SK-N-SH (cell line): Measurements from ENCODE around the gene LPAR1. TPM values are rescaled to one million over a fixed set of nuclear protein-coding genes. Genes with fewer than 3 reads are reported as not detected.

Source experiments
- CTCF ChIA-PET: fragments of 300-600, 350-600 bp; formaldehyde crosslinking; extraction: SDS; loops from one replicate; lab custom pipeline; 2021; lab: Yijun Ruan, JAX
- POLR2A ChIA-PET: fragments of 350-600 bp; sonication (Branson Sonifier 250); formaldehyde crosslinking; extraction: SDS; loops from one replicate; lab custom pipeline; 2020; ENCODE audit warnings: antibody characterized with exemption, inconsistent platforms; lab: Yijun Ruan, JAX
- DNase-seq: peaks from one replicate; pipeline ENCODE4 v3.0.0; 2012
- H2AFZ ChIP-seq: fragments of 200-600 bp; sonication (generic); 2 replicates; pipeline ENCODE4 v1.8.1; 2016; ENCODE audit warnings: antibody characterized with exemption, mild to moderate bottlenecking, low read depth
- H3F3A ChIP-seq: fragments of 200-600 bp; sonication (generic); replicated peaks from 2 replicates; pipeline ENCODE3; 2016; ENCODE audit warnings: antibody characterized with exemption, mild to moderate bottlenecking; ENCODE audit not compliant: insufficient read depth
- H3K27ac ChIP-seq, 2 experiments: fragments of 200-500 bp in 1 of 2; fragments of 200-600 bp in 1 of 2; sonication (Bioruptor generic) in 1 of 2; sonication (generic), shearing (Covaris generic) in 1 of 2; 2 replicates each; pipeline versions ENCODE4 v1.5.1 to v1.6.1; 2014 to 2016; ENCODE audit warnings: low read depth in 2 of 2, inconsistent platforms in 1 of 2, low read length in 1 of 2, mild to moderate bottlenecking in 1 of 2, mixed read lengths in 1 of 2
- H3K27me3 ChIP-seq: fragments of 200-600 bp; sonication (generic), shearing (Covaris generic); 2 replicates; pipeline ENCODE4 v1.6.1; 2016; ENCODE audit warnings: mixed run types; ENCODE audit not compliant: insufficient read depth
- H3K36me3 ChIP-seq, 2 experiments: fragments of 200-500 bp in 1 of 2; fragments of 200-600 bp in 1 of 2; sonication (Bioruptor generic) in 1 of 2; sonication (generic) in 1 of 2; replicated peaks in 1 of 2; 2 replicates each; pipeline versions ENCODE3 to v1.5.1; 2014 to 2016; ENCODE audit warnings: low read length in 1 of 2, mild to moderate bottlenecking in 1 of 2; ENCODE audit not compliant: insufficient read depth in 2 of 2, control insufficient read depth in 1 of 2
- H3K4me1 ChIP-seq, 2 experiments: fragments of 200-500 bp in 1 of 2; fragments of 200-600 bp in 1 of 2; sonication (Bioruptor generic) in 1 of 2; sonication (generic), shearing (Covaris generic) in 1 of 2; 2 replicates each; pipeline versions ENCODE4 v1.5.1 to v1.6.1; 2014 to 2016; ENCODE audit warnings: low read depth in 1 of 2, low read length in 1 of 2, mixed run types in 1 of 2; ENCODE audit not compliant: insufficient read depth in 2 of 2, control insufficient read depth in 1 of 2
- H3K4me2 ChIP-seq: fragments of 200-600 bp; sonication (generic), shearing (Covaris generic); 2 replicates; pipeline ENCODE4 v1.6.1; 2017; ENCODE audit warnings: mixed run types
- H3K4me3 ChIP-seq, 2 experiments: fragments of 200-500 bp in 1 of 2; fragments of 200-600 bp in 1 of 2; sonication (Bioruptor generic) in 1 of 2; sonication (generic), shearing (Covaris generic) in 1 of 2; 2 replicates each; pipeline versions ENCODE4 v1.5.1 to v1.8.1; 2014 to 2016; ENCODE audit warnings: low read depth in 2 of 2, inconsistent platforms in 1 of 2, low read length in 1 of 2, mild to moderate bottlenecking in 1 of 2, mixed read lengths in 1 of 2, moderate library complexity in 1 of 2
- H3K79me2 ChIP-seq: fragments of 200-600 bp; sonication (generic); 2 replicates; pipeline ENCODE4 v1.8.1; 2017; ENCODE audit warnings: mild to moderate bottlenecking; ENCODE audit not compliant: insufficient read depth
- H3K9ac ChIP-seq: fragments of 200-600 bp; sonication (generic); 2 replicates; pipeline ENCODE4 v1.6.1; 2017; ENCODE audit warnings: mixed run types
- H3K9me2 ChIP-seq: fragments of 200-600 bp; sonication (generic); 2 replicates; pipeline ENCODE4 v1.6.1; 2017; ENCODE audit warnings: mixed run types
- H3K9me3 ChIP-seq: fragments of 200-600 bp; sonication (generic); 2 replicates; pipeline ENCODE4 v1.6.1; 2017; ENCODE audit warnings: mixed run types, mild to moderate bottlenecking, moderate library complexity
- H4K20me1 ChIP-seq: fragments of 200-600 bp; sonication (generic); 2 replicates; pipeline ENCODE4 v1.6.1; 2017; ENCODE audit warnings: mild to moderate bottlenecking, mixed run types; ENCODE audit not compliant: insufficient read depth
- CTCF ChIP-seq: fragments of 200-600 bp; sonication (generic); IDR thresholded peaks from 2 replicates; pipeline ENCODE4 v1.6.1; 2017; ENCODE audit warnings: antibody characterized with exemption, mild to moderate bottlenecking, moderate library complexity
- EP300 ChIP-seq, 2 experiments: IDR thresholded peaks; 2 replicates each; pipeline versions ENCODE4 v1.4.0 to v1.6.1; 2012; ENCODE audit warnings: borderline replicate concordance in 1 of 2, low read depth in 1 of 2, low read length in 1 of 2
- EZH2phosphoT487 ChIP-seq: fragments of 200-600 bp; sonication (generic); IDR thresholded peaks from 2 replicates; pipeline ENCODE4 v1.6.1; 2017; ENCODE audit warnings: low read depth, mixed run types, mild to moderate bottlenecking, antibody characterized with exemption, moderate library complexity, borderline replicate concordance
- FOSL2 ChIP-seq: IDR thresholded peaks from 2 replicates; pipeline ENCODE4 v1.4.0; 2012; ENCODE audit warnings: low read depth, mild to moderate bottlenecking, moderate library complexity, borderline replicate concordance
- FOXJ3 ChIP-seq: sonication (generic); formaldehyde crosslinking; IDR thresholded peaks from 2 replicates; pipeline ENCODE4 v1.5.1; 2020; ENCODE audit warnings: mild to moderate bottlenecking, missing genetic modification reagents
- FOXM1 ChIP-seq: IDR thresholded peaks from 2 replicates; pipeline ENCODE4 v1.4.0; 2012; ENCODE audit warnings: low read depth, mild to moderate bottlenecking
- GATA2 ChIP-seq: sonication (generic); formaldehyde crosslinking; IDR thresholded peaks from 2 replicates; pipeline ENCODE4 v1.5.0; 2020; ENCODE audit warnings: mild to moderate bottlenecking, missing genetic modification reagents
- JUND ChIP-seq: IDR thresholded peaks from 2 replicates; pipeline ENCODE4 v1.4.0; 2012
- MAX ChIP-seq: IDR thresholded peaks from 2 replicates; pipeline ENCODE4 v1.4.0; 2012; ENCODE audit warnings: low read depth
- MEF2A ChIP-seq: IDR thresholded peaks from 2 replicates; pipeline ENCODE4 v1.4.0; 2012; ENCODE audit warnings: low read depth, borderline replicate concordance
- MXI1 ChIP-seq: IDR thresholded peaks from 2 replicates; pipeline ENCODE4 v1.6.1; 2012; ENCODE audit warnings: mild to moderate bottlenecking, low read depth, low read length, improper control_type of control experiment
- NFIC ChIP-seq: IDR thresholded peaks from 2 replicates; pipeline ENCODE4 v1.4.0; 2012; ENCODE audit warnings: borderline replicate concordance
- NRF1 ChIP-seq: IDR thresholded peaks from 2 replicates; pipeline ENCODE4 v1.6.1; 2012; ENCODE audit warnings: low read depth, mild to moderate bottlenecking, low read length
- PBX3 ChIP-seq: IDR thresholded peaks from 2 replicates; pipeline ENCODE4; 2012
- RAD21 ChIP-seq: IDR thresholded peaks from 2 replicates; pipeline ENCODE4 v1.6.1; 2012; ENCODE audit warnings: mild to moderate bottlenecking, low read length
- RXRA ChIP-seq: IDR thresholded peaks from 2 replicates; pipeline ENCODE4 v1.4.0; 2012; ENCODE audit warnings: low read depth, mild to moderate bottlenecking, borderline replicate concordance
- SIN3A ChIP-seq: IDR thresholded peaks from 2 replicates; pipeline ENCODE4 v1.6.1; 2012; ENCODE audit warnings: low read depth, mild to moderate bottlenecking, low read length, moderate library complexity, borderline replicate concordance
- SMC3 ChIP-seq: IDR thresholded peaks from 2 replicates; pipeline ENCODE4 v1.6.1; 2012; ENCODE audit warnings: low read depth, low read length, improper control_type of control experiment
- TCF12 ChIP-seq: IDR thresholded peaks from 2 replicates; pipeline ENCODE4 v1.4.0; 2012
- YY1 ChIP-seq: IDR thresholded peaks from 2 replicates; pipeline ENCODE4 v1.4.0; 2012; ENCODE audit warnings: low read depth, mild to moderate bottlenecking
- WGBS: methylation state at CpG from one replicate; pipeline ENCODE4 v1.1.6; 2017; ENCODE audit warnings: low lambda C conversion rate; 5-methylcytosine and 5-hydroxymethylcytosine counted together
- polyA plus RNA-seq, 3 experiments: library from polyadenylated mRNA; depleted of rRNA; stranded (reverse); fragments of >200 nt; gene quantifications; 2 replicates each; pipeline ENCODE4 v1.2.3, GENCODE V29; 2012
- TF ChIP-seq, protein P1 (sequence below): fragments of 150-350 bp; IDR thresholded peaks from 2 replicates; pipeline ENCODE4 v1.6.1; 2016; ENCODE audit warnings: mild to moderate bottlenecking, low read depth, low read length

Gene LPAR1
- polyA plus RNA-seq, 1 of the 3 experiments (the other 2 are of a cell fraction): 9.4 TPM

- CTCF ChIA-PET: no interaction called here
- no peak for DNase-seq
- Histone ChIP-seq H3K4me3 (no peak overlapping the region), H3K9me2 (no peaks in the 10 kb centered on the region), H3K27ac (no peak overlapping the region), H3K4me1 (no peaks in the 10 kb centered on the region), H3K79me2 (no peaks in the 10 kb centered on the region), H4K20me1 (no peaks in the 10 kb centered on the region), H3K9me3 (no peaks in the 10 kb centered on the region), H3F3A (no peaks in the 10 kb centered on the region), H3K36me3 (no peaks in the 10 kb centered on the region), H3K27me3 (no peaks in the 10 kb centered on the region), H3K4me2 (no peak overlapping the region), H2AFZ (no peak overlapping the region), H3K9ac (no peak overlapping the region)
- TF ChIP-seq PBX3 (no peak), NFIC (no peak), MEF2A (no peak)
- 58% methylated on average over 4 of the region's 4 CpGs for WGBS
- POLR2A ChIA-PET: no interaction called here
Observed at GRCh38 chr9:110911659-110912418, 126.4 kb downstream of the LPAR1 start.

- CTCF ChIA-PET: no interaction called here
- TF ChIP-seq GATA2 (no peak), FOXJ3 (CRISPR knock-in tag) (no peak), MXI1 (no peak), TCF12 (no peak), SMC3 (no peak), RXRA (no peak), YY1 (no peak), FOXM1 (no peak), RAD21 (no peak), MAX (no peak), NRF1 (no peak), FOSL2 (no peak), PBX3 (no peak), SIN3A (no peak), EP300 (IDR thresholded peaks at IDR 0.05; ENCODE audit: borderline replicate concordance in 1 of 2, low read depth in 1 of 2, low read length in 1 of 2) (no peak), EZH2phosphoT487 (no peak), JUND (no peak), CTCF (no peak)
- TF ChIP-seq, protein P1, sequence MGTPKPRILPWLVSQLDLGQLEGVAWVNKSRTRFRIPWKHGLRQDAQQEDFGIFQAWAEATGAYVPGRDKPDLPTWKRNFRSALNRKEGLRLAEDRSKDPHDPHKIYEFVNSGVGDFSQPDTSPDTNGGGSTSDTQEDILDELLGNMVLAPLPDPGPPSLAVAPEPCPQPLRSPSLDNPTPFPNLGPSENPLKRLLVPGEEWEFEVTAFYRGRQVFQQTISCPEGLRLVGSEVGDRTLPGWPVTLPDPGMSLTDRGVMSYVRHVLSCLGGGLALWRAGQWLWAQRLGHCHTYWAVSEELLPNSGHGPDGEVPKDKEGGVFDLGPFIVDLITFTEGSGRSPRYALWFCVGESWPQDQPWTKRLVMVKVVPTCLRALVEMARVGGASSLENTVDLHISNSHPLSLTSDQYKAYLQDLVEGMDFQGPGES: no peak
- TF ChIP-seq, all 33 proteins: peak for 0
Observed at GRCh38 chr9:110908894-110909293, 129.4 kb downstream of the LPAR1 start.

More at GRCh38 chr9:110908894-110909293, 129.4 kb downstream of the LPAR1 start:
- 48% methylated on average over 2 of the region's 2 CpGs for WGBS
- no peak overlapping the region for H2AFZ ChIP-seq
- H3K9ac ChIP-seq: no peak overlapping the region
- H3K27ac ChIP-seq: no peak overlapping the region
- no peak overlapping the region for H3K4me2 ChIP-seq
- no peaks in the 10 kb centered on the region for H3K36me3 ChIP-seq
- H3K4me1 ChIP-seq: no peaks in the 10 kb centered on the region
- H3K9me3 ChIP-seq: no peaks in the 10 kb centered on the region
- POLR2A ChIA-PET: no interaction called here
- H4K20me1 ChIP-seq: no peaks in the 10 kb centered on the region
- DNase-seq: no peak
- no peak overlapping the region for H3K4me3 ChIP-seq
- no peaks in the 10 kb centered on the region for H3K27me3 ChIP-seq
- H3F3A ChIP-seq: no peaks in the 10 kb centered on the region
- H3K79me2 ChIP-seq: no peaks in the 10 kb centered on the region
- no peaks in the 10 kb centered on the region for H3K9me2 ChIP-seq
